GM11168 (cell line): ENCODE results near the gene TTC14.

Source experiments
- in situ Hi-C: fragments of 300-500 bp; cut with MboI; formaldehyde crosslinking; loops from one replicate; pipeline ENCODE4 v1.12.0; 2022; ENCODE audit warnings: low sequenced_read_pairs; ENCODE audit not compliant: unreplicated experiment

Gene TTC14, protein sequence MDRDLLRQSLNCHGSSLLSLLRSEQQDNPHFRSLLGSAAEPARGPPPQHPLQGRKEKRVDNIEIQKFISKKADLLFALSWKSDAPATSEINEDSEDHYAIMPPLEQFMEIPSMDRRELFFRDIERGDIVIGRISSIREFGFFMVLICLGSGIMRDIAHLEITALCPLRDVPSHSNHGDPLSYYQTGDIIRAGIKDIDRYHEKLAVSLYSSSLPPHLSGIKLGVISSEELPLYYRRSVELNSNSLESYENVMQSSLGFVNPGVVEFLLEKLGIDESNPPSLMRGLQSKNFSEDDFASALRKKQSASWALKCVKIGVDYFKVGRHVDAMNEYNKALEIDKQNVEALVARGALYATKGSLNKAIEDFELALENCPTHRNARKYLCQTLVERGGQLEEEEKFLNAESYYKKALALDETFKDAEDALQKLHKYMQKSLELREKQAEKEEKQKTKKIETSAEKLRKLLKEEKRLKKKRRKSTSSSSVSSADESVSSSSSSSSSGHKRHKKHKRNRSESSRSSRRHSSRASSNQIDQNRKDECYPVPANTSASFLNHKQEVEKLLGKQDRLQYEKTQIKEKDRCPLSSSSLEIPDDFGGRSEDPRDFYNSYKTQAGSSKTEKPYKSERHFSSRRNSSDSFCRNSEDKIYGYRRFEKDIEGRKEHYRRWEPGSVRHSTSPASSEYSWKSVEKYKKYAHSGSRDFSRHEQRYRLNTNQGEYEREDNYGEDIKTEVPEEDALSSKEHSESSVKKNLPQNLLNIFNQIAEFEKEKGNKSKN

GRCh38 chr3:180601688-180602666 lies at the start of gene TTC14:
Gene TTC14, plus strand, starts transcription at chr3:180602163. Its CDS starts 99 bp downstream, at chr3:180602262.
- in situ Hi-C loops, result loop anchor here (25.0 kb wide), 1 partner anchor 310 kb away; the partner anchor contains the start of gene FXR1

DNA sequence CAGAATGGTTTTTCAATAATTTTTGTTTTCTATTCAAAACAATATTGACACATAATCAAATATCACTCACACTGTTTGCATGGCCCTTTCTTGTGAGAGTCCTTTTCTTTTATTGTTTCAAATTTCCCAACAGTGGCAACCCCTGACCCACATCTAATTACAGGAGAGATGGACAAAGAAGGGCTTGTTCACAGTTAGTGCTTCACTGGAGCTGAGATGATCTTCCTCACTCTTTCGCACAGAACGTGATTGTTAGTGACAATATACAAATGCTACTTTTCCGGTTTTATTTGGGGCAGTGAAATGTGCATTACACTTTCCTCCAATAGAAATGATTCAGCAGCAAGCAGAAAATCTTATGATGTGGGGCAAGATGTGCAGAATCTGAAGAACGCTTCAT lies 38.6 kb upstream of the TTC14 start:
- in situ Hi-C loops, result no loop called here

DNA sequence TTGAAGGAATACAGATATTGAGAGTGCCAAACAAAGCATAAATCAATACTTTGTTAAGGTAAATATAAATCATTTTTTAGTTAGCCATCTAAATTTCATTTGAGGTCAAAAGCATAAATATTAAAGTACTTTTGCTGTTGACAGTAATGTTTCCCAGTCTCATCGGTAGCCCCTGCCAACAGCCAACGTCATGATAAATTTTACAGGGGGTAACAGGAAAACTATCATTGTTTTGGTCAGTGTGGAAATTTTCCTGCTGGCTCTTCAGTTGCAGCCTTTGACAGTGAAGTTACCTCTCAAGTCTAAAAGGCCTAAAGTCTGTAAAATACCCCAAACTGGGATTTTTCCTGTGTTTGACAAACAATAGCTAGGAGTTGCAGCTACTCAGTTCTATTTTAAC lies 37.3 kb upstream of the TTC14 start:
- in situ Hi-C loops, result no loop called here

DNA sequence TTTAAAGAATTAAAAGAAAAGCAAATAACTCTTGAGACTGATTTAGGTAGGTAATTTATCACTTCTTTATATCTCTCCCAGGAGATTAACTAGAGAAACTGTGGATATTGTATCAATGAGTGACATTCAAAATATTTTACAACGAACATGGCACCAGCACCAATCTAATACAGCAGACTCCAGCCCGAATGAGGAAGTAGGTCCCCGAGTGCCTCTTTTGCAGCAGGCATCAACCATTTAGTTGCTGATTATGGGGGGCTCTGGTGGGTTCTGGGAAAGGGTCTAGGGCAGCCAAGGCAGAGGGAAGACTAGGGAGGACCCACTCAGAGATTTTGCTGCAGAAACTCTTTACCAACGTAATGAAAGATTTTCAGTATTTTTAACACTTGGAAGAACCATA lies 31.7 kb upstream of the TTC14 start:
- in situ Hi-C loops, result no loop called here

DNA sequence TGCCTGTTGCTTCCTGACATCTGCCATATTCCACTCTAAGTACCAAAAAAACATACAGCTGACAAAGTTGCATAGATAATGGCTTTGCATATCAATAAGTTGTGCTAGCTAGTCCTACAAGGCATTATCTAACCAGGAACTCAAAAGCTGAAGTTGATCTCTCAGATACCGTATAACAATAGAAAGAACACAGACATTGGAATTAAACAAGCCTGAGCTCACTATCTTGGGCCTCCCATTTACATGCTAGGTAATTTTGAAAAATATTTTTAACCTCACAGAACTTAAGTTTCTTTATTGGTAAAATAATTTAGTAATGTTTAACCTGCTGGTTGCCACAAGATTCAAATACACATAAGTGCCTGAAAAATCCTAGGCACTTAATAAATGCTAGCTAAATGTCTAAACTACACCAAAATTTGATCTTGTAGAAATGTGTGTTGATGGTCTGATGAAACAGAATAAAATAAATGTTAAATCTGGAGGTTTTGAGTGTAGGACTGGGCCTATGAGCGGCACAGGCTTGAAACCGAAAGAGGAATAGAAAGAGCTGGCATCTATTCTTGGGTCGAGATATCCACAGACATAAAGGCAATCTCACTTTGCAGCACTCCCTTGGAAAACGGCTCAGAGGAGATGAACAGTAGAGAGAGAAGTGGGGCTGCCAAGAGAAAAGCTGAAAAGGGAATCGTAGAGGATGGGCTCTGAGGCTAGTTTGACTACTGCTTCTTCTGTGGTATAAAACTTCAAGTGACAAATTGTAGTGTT lies 29.9 kb upstream of the TTC14 start:
- in situ Hi-C loops, result no loop called here

DNA sequence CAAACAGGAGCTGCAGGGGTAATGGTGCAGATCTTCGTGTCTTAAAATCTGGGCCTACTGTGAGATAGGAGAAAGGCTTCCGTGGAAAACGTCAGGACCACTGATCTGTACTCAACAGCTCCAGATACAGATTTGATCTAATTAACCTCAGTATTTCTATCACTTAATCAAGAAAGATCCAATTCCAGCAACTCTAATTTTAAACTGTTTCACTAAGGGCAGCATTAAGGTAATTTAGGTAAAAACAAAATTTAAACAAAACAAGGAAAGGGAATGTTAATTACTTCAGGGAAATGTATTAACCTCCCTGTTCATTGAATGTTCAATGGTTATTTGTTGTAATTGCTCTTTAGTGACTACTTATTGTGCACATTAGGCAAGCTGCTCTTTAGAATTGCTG lies 26.4 kb upstream of the TTC14 start:
- in situ Hi-C loops, result no loop called here

DNA sequence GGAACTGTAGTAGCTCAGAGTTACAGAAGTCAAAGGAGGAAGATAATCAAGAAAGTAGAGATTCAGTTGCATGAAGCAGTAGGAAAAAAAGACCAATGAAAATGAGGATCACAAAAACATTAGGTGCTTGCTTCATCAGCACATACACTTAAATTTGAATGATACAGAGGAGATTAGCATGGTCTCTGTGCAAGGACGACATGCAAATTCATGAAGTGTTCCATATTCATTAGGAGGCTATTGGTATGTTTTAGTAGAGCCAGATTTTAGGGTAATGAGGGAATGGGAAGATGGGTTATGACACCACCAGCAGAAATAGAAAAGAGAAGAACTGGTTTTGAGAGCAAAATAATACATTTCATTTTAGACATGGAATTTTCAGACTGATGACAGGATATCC lies 21.0 kb upstream of the TTC14 start:
- in situ Hi-C loops, result no loop called here

DNA sequence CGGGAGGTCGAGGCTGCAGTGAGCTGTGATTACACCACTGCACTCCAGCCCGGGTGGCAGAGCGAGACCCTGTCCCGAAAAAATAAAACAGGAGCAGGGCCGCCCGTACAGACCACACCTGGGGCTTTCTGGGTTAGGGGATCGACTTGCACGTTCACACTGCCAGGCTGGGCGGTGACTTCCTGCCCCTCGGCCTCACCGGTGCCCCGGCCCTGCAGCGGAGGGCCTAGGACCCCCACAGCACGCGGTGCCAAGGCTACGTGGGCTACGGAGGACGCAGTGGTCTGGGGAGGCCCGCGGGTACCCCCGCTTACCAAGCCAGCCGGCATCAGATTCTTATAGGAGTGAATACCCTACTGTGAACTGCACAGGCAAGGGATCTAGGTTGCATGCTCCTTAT lies 11.6 kb upstream of the TTC14 start:
- in situ Hi-C loops, result loop anchor here (10.0 kb wide), 1 partner anchor 666 kb away; no protein-coding TSS in a partner anchor

DNA sequence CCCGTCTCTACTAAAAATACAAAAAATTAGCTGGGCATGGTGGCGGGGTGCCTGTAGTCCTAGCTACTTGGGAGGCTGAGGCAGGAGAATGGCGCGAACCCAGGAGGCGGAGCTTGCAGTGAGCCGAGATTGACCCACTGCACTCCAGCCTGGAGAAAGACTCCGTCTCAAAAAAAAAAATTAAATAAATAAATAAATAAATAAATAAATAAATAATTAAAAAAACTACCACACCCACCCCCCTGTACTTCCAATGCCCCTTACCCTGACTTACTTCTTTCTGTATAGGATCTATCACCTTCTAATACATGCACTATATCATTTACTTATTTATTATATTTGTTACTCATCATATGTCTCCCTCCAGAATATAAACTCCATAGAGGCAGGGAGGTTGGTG lies 8.3 kb upstream of the TTC14 start:
- in situ Hi-C loops, result loop anchor here (10.0 kb wide), 1 partner anchor 669 kb away; no protein-coding TSS in a partner anchor

GRCh38 chr3:180594631-180595558 lies 7.1 kb upstream of the TTC14 start:
- in situ Hi-C loops, result loop anchor here (10.0 kb wide), 1 partner anchor 670 kb away; no protein-coding TSS in a partner anchor

GRCh38 chr3:180595559-180595935 lies 6.4 kb upstream of the TTC14 start:
- in situ Hi-C loops, result loop anchor here (10.0 kb wide), 1 partner anchor 671 kb away; no protein-coding TSS in a partner anchor

GRCh38 chr3:180600473-180600872 lies 1.5 kb upstream of the TTC14 start:
- in situ Hi-C loops, result loop anchor here (25.0 kb wide), 1 partner anchor 312 kb away; the partner anchor contains the start of gene FXR1

- in situ Hi-C loops, result loop anchor here (25.0 kb wide), 1 partner anchor 301 kb away; the partner anchor contains the start of gene FXR1
Measured at GRCh38 chr3:180611006-180611405, 9.0 kb downstream of the TTC14 start.

DNA sequence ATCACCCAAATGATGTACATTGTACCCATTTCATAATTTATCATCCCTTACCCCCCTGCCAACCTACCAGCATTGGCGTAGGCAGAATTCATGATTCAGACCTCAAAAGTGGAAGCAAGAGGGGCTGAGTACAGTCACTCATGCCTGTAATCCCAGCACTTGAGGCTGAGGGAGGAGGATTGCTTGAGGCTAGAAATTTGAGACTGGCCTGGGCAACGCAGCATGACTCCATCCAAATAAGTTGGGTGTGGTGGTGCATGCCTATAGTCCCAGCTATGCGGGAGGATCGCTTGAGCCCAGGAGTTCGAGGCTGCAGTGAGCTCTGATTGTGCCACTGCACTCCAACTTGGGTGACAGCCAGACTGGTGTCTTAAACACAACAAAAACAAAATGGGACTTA lies 10.4 kb downstream of the TTC14 start:
- in situ Hi-C loops, result loop anchor here (25.0 kb wide), 1 partner anchor 300 kb away; the partner anchor contains the start of gene FXR1

DNA sequence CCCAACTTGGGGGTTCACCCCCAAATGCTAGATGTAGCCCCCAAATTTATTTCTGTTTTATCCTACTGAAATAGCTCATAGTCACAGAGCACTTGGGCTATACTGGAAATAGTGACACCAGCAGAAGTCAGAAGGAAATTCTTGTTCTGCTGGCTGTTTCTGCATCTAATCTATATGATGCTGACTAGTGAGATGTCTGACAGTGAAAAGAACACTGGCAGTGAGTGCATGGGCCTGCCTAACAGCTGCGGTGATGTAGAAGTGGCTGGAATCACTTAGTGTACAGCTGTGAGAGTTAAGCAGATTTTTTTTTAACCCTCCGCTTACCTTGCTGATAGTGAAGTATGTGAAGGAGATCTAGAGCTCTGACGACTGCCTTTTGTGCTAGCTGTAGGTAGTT lies 14.0 kb downstream of the TTC14 start:
- in situ Hi-C loops, result loop anchor here (25.0 kb wide), 1 partner anchor 296 kb away; the partner anchor contains the start of gene FXR1

GRCh38 chr3:180617049-180617448 lies 15.1 kb downstream of the TTC14 start:
- in situ Hi-C loops, result loop anchor here (25.0 kb wide), 1 partner anchor 295 kb away; the partner anchor contains the start of gene FXR1

DNA sequence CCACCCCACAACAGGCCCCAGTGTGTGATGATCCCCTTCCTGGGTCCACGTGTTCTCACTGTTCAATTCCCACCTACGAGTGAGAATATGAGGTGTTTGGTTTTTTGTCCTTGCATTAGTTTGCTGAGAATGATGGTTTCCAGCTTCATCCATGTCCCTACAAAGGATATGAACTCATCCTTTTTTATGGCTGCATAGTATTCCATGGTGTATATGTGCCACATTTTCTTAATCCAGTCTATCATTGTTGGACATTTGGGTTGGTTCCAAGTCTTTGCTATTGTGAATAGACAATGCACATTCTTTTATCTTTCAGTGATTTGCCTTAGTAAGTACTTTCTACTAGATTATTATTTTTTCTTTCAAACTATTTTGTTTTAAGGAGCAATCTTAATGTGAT lies 16.6 kb downstream of the TTC14 start:
- in situ Hi-C loops, result loop anchor here (25.0 kb wide), 1 partner anchor 294 kb away; the partner anchor contains the start of gene FXR1

DNA sequence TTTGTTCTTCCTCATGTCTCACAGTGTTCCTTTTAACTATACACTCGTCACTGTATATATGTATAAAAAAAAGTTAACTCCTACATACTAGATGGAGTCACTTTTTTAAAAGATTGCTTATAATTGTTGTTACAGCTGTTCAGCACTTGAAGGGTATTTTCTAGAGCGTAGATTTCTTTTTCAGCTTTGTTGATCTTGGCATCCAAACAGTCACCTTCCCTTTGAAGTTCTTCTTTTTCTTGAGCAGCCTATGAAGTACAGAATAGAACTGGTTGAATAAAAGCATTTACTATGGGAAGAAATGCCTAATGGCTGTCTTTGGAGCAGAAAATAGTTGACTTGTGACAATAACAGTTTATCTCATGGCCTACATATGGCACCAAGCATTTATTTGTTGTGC lies 17.8 kb downstream of the TTC14 start:
- in situ Hi-C loops, result loop anchor here (25.0 kb wide), 1 partner anchor 293 kb away; the partner anchor contains the start of gene FXR1
